HepG2 (cell line): Measurements from ENCODE around the gene MRPL43. TPM values are rescaled to one million over a fixed set of nuclear protein-coding genes. Genes with fewer than 3 reads are reported as not detected.

ENCODE experiments used
- ATRX ChIP-seq: sonication (generic); formaldehyde crosslinking; IDR thresholded peaks from 2 replicates; pipeline ENCODE4 v1.4.0; 2020; ENCODE audit warnings: missing genetic modification reagents, borderline replicate concordance
- CHCHD3 ChIP-seq: sonication (generic); formaldehyde crosslinking; IDR thresholded peaks from 2 replicates; pipeline ENCODE4 v1.8.0; 2022; ENCODE audit warnings: mild to moderate bottlenecking, missing genetic modification reagents, moderate library complexity
- DPF2 ChIP-seq: sonication (generic); formaldehyde crosslinking; IDR thresholded peaks from 2 replicates; pipeline ENCODE4 v1.4.0; 2020; ENCODE audit warnings: mild to moderate bottlenecking, low read depth, missing genetic modification reagents, borderline replicate concordance
- HMG20A ChIP-seq: IDR thresholded peaks from 2 replicates; pipeline ENCODE4 v1.6.1; 2016; ENCODE audit warnings: borderline replicate concordance
- HMG20B ChIP-seq: conservative IDR thresholded peaks from 2 replicates; pipeline ENCODE4 v1.6.1; 2016; ENCODE audit warnings: missing genetic modification reagents, missing compliant biosample characterization
- HNF4G ChIP-seq, 2 experiments: sonication (generic) in 1 of 2; formaldehyde crosslinking in 1 of 2; IDR thresholded peaks; 2 replicates each; pipeline versions ENCODE4 v1.4.0 to v1.6.1; 2011 to 2020; ENCODE audit warnings: borderline replicate concordance in 2 of 2, low read depth in 2 of 2, mild to moderate bottlenecking in 2 of 2, low read length in 1 of 2, missing genetic modification reagents in 1 of 2, moderate library complexity in 1 of 2
- HNRNPH1 ChIP-seq: fragments of 200-400 bp; formaldehyde crosslinking; optimal IDR thresholded peaks from 2 replicates; pipeline ENCODE3; 2017; ENCODE audit warnings: mild to moderate bottlenecking, low read depth, low read length
- HOXA7 ChIP-seq: sonication (generic); formaldehyde crosslinking; IDR thresholded peaks from 2 replicates; pipeline ENCODE4 v1.8.1; 2022; ENCODE audit warnings: mild to moderate bottlenecking, missing genetic modification reagents, moderate library complexity
- KLF12 ChIP-seq: sonication (generic); formaldehyde crosslinking; IDR thresholded peaks from 2 replicates; pipeline ENCODE4 v1.4.0; 2020; ENCODE audit warnings: missing genetic modification reagents, borderline replicate concordance
- KLF13 ChIP-seq: sonication (generic); formaldehyde crosslinking; IDR thresholded peaks from 2 replicates; pipeline ENCODE4 v1.4.0; 2020; ENCODE audit warnings: mild to moderate bottlenecking, missing genetic modification reagents
- MYC ChIP-seq: sonication (generic); formaldehyde crosslinking; IDR thresholded peaks from 2 replicates; pipeline ENCODE4 v1.9.0; 2021; ENCODE audit warnings: missing genetic modification reagents, borderline replicate concordance
- MZF1 ChIP-seq: sonication (generic); formaldehyde crosslinking; IDR thresholded peaks from 2 replicates; pipeline ENCODE4 v1.8.1; 2023; ENCODE audit warnings: mild to moderate bottlenecking, missing genetic modification reagents, borderline replicate concordance
- NFE2L2 ChIP-seq: fragments of 150-350 bp; IDR thresholded peaks from 2 replicates; pipeline ENCODE4 v1.6.1; 2014; ENCODE audit warnings: low read length
- NFRKB ChIP-seq: fragments of 450-650 bp; IDR thresholded peaks from 2 replicates; pipeline ENCODE4 v1.6.1; 2017
- PHF5A ChIP-seq: IDR thresholded peaks from one replicate; pipeline ENCODE4 v1.6.1; 2018; ENCODE audit warnings: low read depth, missing genetic modification reagents; ENCODE audit not compliant: unreplicated experiment
- REPIN1 ChIP-seq: sonication (generic); formaldehyde crosslinking; IDR thresholded peaks from 2 replicates; pipeline ENCODE4 v1.8.0; 2022; ENCODE audit warnings: missing genetic modification reagents, low read depth, mild to moderate bottlenecking, borderline replicate concordance
- RFX3 ChIP-seq: IDR thresholded peaks from 2 replicates; pipeline ENCODE4 v1.6.1; 2016; ENCODE audit warnings: missing biosample characterization, missing genetic modification reagents
- SETDB1 ChIP-seq: sonication (generic); formaldehyde crosslinking; IDR thresholded peaks from 2 replicates; pipeline ENCODE4 v1.5.1; 2020; ENCODE audit warnings: missing genetic modification reagents, mild to moderate bottlenecking, borderline replicate concordance
- SNAPC2 ChIP-seq: sonication (generic); formaldehyde crosslinking; IDR thresholded peaks from 2 replicates; pipeline ENCODE4 v1.8.1; 2022; ENCODE audit warnings: mild to moderate bottlenecking, missing genetic modification reagents
- TAF15 ChIP-seq: fragments of 200-400 bp; formaldehyde crosslinking; IDR thresholded peaks from one replicate; pipeline ENCODE4 v1.6.1; 2018; ENCODE audit warnings: mild to moderate bottlenecking, low read depth, low read length; ENCODE audit not compliant: poor library complexity, severe bottlenecking
- ZFYVE20 ChIP-seq: sonication (generic); formaldehyde crosslinking; IDR thresholded peaks from 2 replicates; pipeline ENCODE4 v1.8.0; 2023; ENCODE audit warnings: low read depth, mild to moderate bottlenecking, moderate library complexity, missing genetic modification reagents, borderline replicate concordance
- ZNF235 ChIP-seq: sonication (generic); formaldehyde crosslinking; IDR thresholded peaks from 2 replicates; pipeline ENCODE4 v1.8.1; 2023; ENCODE audit warnings: mild to moderate bottlenecking, missing genetic modification reagents, borderline replicate concordance
- ZNF296 ChIP-seq: sonication (generic); formaldehyde crosslinking; conservative IDR thresholded peaks from 2 replicates; pipeline ENCODE4 v1.5.0; 2020; ENCODE audit warnings: mild to moderate bottlenecking, missing genetic modification reagents
- ZNF30 ChIP-seq: sonication (generic); formaldehyde crosslinking; IDR thresholded peaks from 2 replicates; pipeline ENCODE4 v1.5.0; 2020; ENCODE audit warnings: mild to moderate bottlenecking, missing genetic modification reagents
- ZNF607 ChIP-seq: sonication (generic); formaldehyde crosslinking; IDR thresholded peaks from 2 replicates; pipeline ENCODE4 v1.5.1; 2020; ENCODE audit warnings: missing genetic modification reagents, mild to moderate bottlenecking, borderline replicate concordance
- ZNF616 ChIP-seq: sonication (generic); formaldehyde crosslinking; IDR thresholded peaks from 2 replicates; pipeline ENCODE4 v1.5.0; 2020; ENCODE audit warnings: low read depth, mild to moderate bottlenecking, missing genetic modification reagents
- ZNF784 ChIP-seq: sonication (generic); formaldehyde crosslinking; IDR thresholded peaks from 2 replicates; pipeline ENCODE4 v1.5.1; 2020; ENCODE audit warnings: missing genetic modification reagents, mild to moderate bottlenecking, borderline replicate concordance
- polyA plus RNA-seq, 8 experiments: library from polyadenylated mRNA; depleted of rRNA in 3 of 8; stranded (reverse) in 7 of 8; unstranded in 1 of 8; fragments of >200 nt; fragmentation: Illumina TruSeq in 4 of 8; extraction: Trizol in 4 of 8; gene quantifications; 2 replicates each; pipeline versions ENCODE4 v1.2.1 to v1.2.3, GENCODE V29; 2011 to 2016; ENCODE audit warnings: low read depth in 4 of 8, missing spikeins in 1 of 8, mixed read lengths in 1 of 8; ENCODE audit not compliant: insufficient read depth in 1 of 8
- total RNA-seq, 5 experiments: library from RNA; depleted of rRNA; stranded (reverse); fragments of >200 nt; fragmentation: Illumina TruSeq; extraction: Trizol; gene quantifications; 2 replicates each; pipeline ENCODE4 v1.2.3, GENCODE V29; 2016; ENCODE audit warnings: low read depth in 1 of 5
- TF ChIP-seq, protein P1 (sequence below), 2 experiments: sonication (generic) in 1 of 2; formaldehyde crosslinking in 1 of 2; IDR thresholded peaks; 2 replicates each; pipeline versions ENCODE4 v1.5.1 to v1.6.1; 2011 to 2020; ENCODE audit warnings: borderline replicate concordance in 1 of 2, low read depth in 1 of 2, low read length in 1 of 2, mild to moderate bottlenecking in 1 of 2, missing genetic modification reagents in 1 of 2, moderate library complexity in 1 of 2

MRPL43 gene
- total and polyA plus RNA-seq, 2 of the 13 experiments (the other 11 are each of a cell fraction or from before 2014, with no cell fraction given), result 71.0 to 73.7 TPM

- TF ChIP-seq TAF15 (peak; percentile 88), NFRKB (no peak), CHCHD3 (no peak), ATRX (CRISPR knock-in tag) (no peak), NFE2L2 (no peak), ZFYVE20 (CRISPR knock-in tag) (no peak), ZNF607 (CRISPR knock-in tag) (peak; percentile 47), HOXA7 (CRISPR knock-in tag) (no peak), ZNF296 (CRISPR knock-in tag) (no peak), ZNF784 (CRISPR knock-in tag) (peak; percentile 88; the same call in 1 of the 2 replicates), HNRNPH1 (no peak), SETDB1 (CRISPR knock-in tag) (no peak), KLF13 (no peak), HMG20A (no peak), KLF12 (CRISPR knock-in tag) (peak; percentile 55; the same call in 1 of the 2 replicates), ZNF616 (CRISPR knock-in tag) (0 out of 2 replicates have a peak, but pooled peaks have one; percentile 49), HMG20B (CRISPR knock-in tag) (no peak), RFX3 (no peak), HNF4G (IDR thresholded peaks at IDR 0.05; ENCODE audit: borderline replicate concordance, low read depth, low read length) (no peak; the same call in 1 of the 2 replicates), HNF4G (CRISPR knock-in tag; IDR thresholded peaks at IDR 0.05; ENCODE audit: borderline replicate concordance, low read depth) (no peak), ZNF30 (CRISPR knock-in tag) (no peak), REPIN1 (CRISPR knock-in tag) (peak; percentile 81), MZF1 (CRISPR knock-in tag) (no peak), PHF5A (CRISPR knock-in tag) (no peak), ZNF235 (CRISPR knock-in tag) (peak; percentile 71; the same call in 1 of the 2 replicates), DPF2 (CRISPR knock-in tag) (no peak; the same call in 1 of the 2 replicates), SNAPC2 (peak; percentile 80; the same call in 1 of the 2 replicates), MYC (CRISPR knock-in tag) (peak; percentile 79; the same call in 1 of the 2 replicates)
- TF ChIP-seq, protein P1, sequence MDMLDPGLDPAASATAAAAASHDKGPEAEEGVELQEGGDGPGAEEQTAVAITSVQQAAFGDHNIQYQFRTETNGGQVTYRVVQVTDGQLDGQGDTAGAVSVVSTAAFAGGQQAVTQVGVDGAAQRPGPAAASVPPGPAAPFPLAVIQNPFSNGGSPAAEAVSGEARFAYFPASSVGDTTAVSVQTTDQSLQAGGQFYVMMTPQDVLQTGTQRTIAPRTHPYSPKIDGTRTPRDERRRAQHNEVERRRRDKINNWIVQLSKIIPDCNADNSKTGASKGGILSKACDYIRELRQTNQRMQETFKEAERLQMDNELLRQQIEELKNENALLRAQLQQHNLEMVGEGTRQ (IDR thresholded peaks at IDR 0.05; ENCODE audit: low read depth, low read length), result no peak
- TF ChIP-seq, protein P1 (CRISPR knock-in tag; IDR thresholded peaks at IDR 0.05; ENCODE audit: borderline replicate concordance), result no peak
Measured at GRCh38 chr10:100998991-100999741, 11.9 kb upstream of the MRPL43 start (continued).
